Glutamatergic neuron (in vitro differentiated cells): ENCODE data around the gene FAM120A. TPM values are rescaled to one million over a fixed set of nuclear protein-coding genes. Genes with fewer than 3 reads are reported as not detected.
A peak's percentile ranks its signal among the peaks of the same experiment; 100 is the strongest.

Source experiments
- DNase-seq: peaks from one replicate; pipeline ENCODE4 v3.0.0; 2022
- H3K27ac Mint-ChIP-seq: one replicate; pipeline ENCODE4 v1.8.0; 2020; ENCODE audit warnings: mild to moderate bottlenecking, mixed read lengths, inconsistent platforms; ENCODE audit not compliant: unreplicated experiment
- H3K27me3 Mint-ChIP-seq: one replicate; pipeline ENCODE4 v1.8.0; 2020; ENCODE audit warnings: mild to moderate bottlenecking, moderate library complexity, mixed read lengths, inconsistent platforms; ENCODE audit not compliant: unreplicated experiment
- H3K36me3 Mint-ChIP-seq: one replicate; pipeline ENCODE4 v1.8.0; 2020; ENCODE audit warnings: mild to moderate bottlenecking, mixed read lengths, inconsistent platforms; ENCODE audit not compliant: unreplicated experiment
- H3K4me1 Mint-ChIP-seq: one replicate; pipeline ENCODE4 v1.8.0; 2020; ENCODE audit warnings: mild to moderate bottlenecking, low read depth, mixed read lengths, inconsistent platforms; ENCODE audit not compliant: unreplicated experiment
- H3K4me3 Mint-ChIP-seq: one replicate; pipeline ENCODE4 v1.8.0; 2020; ENCODE audit warnings: mild to moderate bottlenecking, mixed read lengths, inconsistent platforms; ENCODE audit not compliant: unreplicated experiment
- H3K9me3 Mint-ChIP-seq: one replicate; pipeline ENCODE4 v1.8.0; 2020; ENCODE audit warnings: mild to moderate bottlenecking, moderate library complexity, mixed read lengths, inconsistent platforms; ENCODE audit not compliant: unreplicated experiment
- CTCF ChIP-seq: fragments of 200-600 bp; sonication (generic); IDR thresholded peaks from one replicate; pipeline ENCODE4 v1.5.0; 2021; ENCODE audit not compliant: partially characterized antibody, unreplicated experiment
- total RNA-seq: library from RNA; stranded (reverse); fragmentation: NEBNext Ultra II Directional; extraction: Animal tissue kit (Norgen Biotek cat#: 25700); gene quantifications from one replicate; pipeline ENCODE4 v1.2.1, GENCODE V29; 2021; ENCODE audit not compliant: unreplicated experiment

Gene FAM120A
- total RNA-seq, 1 donor from 2014 or later = 32.3 TPM

GRCh38 chr9:93532141-93532540 is 80.7 kb downstream of the FAM120A start:
- H3K4me1 Mint-ChIP-seq = peaks cover 27% of the 10 kb centered on the region
- H3K4me3 Mint-ChIP-seq = no peak overlapping the region
- no peak for TF ChIP-seq CTCF
- H3K36me3 Mint-ChIP-seq = peaks cover 3% of the 10 kb centered on the region
- H3K27ac Mint-ChIP-seq = no peak overlapping the region
- peaks cover 8% of the 10 kb centered on the region for H3K27me3 Mint-ChIP-seq
- H3K9me3 Mint-ChIP-seq = peaks cover 8% of the 10 kb centered on the region
- no peak for DNase-seq

GRCh38 chr9:93533863-93534262 is 82.4 kb downstream of the FAM120A start:
- Mint-ChIP-seq H3K36me3 (peaks cover 3% of the 10 kb centered on the region), H3K27me3 (peaks cover 8% of the 10 kb centered on the region), H3K27ac (no peak overlapping the region), H3K4me1 (peaks cover 23% of the 10 kb centered on the region), H3K9me3 (peaks cover 8% of the 10 kb centered on the region), H3K4me3 (no peak overlapping the region)
- no peak for TF ChIP-seq CTCF
- DNase-seq = no peak

GRCh38 chr9:93536167-93536566 is 84.7 kb downstream of the FAM120A start:
- H3K36me3 Mint-ChIP-seq = peaks cover 3% of the 10 kb centered on the region
- peak overlapping the region; percentile 39 for H3K4me3 Mint-ChIP-seq
- no peak for TF ChIP-seq CTCF
- H3K27me3 Mint-ChIP-seq = peaks cover 11% of the 10 kb centered on the region
- peaks cover 8% of the 10 kb centered on the region for H3K9me3 Mint-ChIP-seq
- peak overlapping the region; percentile 84 for H3K27ac Mint-ChIP-seq
- H3K4me1 Mint-ChIP-seq = peaks cover 26% of the 10 kb centered on the region
- peak; percentile 63 for DNase-seq

GRCh38 chr9:93536874-93537273 is 85.4 kb downstream of the FAM120A start:
- Mint-ChIP-seq H3K27ac (peak overlapping the region; percentile 84), H3K4me1 (peaks cover 27% of the 10 kb centered on the region), H3K36me3 (peaks cover 3% of the 10 kb centered on the region), H3K27me3 (peaks cover 12% of the 10 kb centered on the region), H3K9me3 (peaks cover 8% of the 10 kb centered on the region), H3K4me3 (peak overlapping the region; percentile 43)
- no peak for DNase-seq
- TF ChIP-seq CTCF = no peak

GRCh38 chr9:93540305-93540704 is 88.8 kb downstream of the FAM120A start:
- DNase-seq = no peak
- peaks cover 22% of the 10 kb centered on the region for H3K4me1 Mint-ChIP-seq
- peaks cover 8% of the 10 kb centered on the region for H3K9me3 Mint-ChIP-seq
- peaks cover 10% of the 10 kb centered on the region for H3K27me3 Mint-ChIP-seq
- TF ChIP-seq CTCF = no peak
- H3K27ac Mint-ChIP-seq = no peak overlapping the region
- H3K36me3 Mint-ChIP-seq = no peaks in the 10 kb centered on the region
- no peak overlapping the region for H3K4me3 Mint-ChIP-seq
